Trophoblast cell (in vitro differentiated cells and primary cell): Measurements from ENCODE around the gene ZNF467. TPM values are rescaled to one million over a fixed set of nuclear protein-coding genes. Genes with fewer than 3 reads are reported as not detected.

Source experiments
- DNase-seq, 2 donors: peaks; one replicate each; pipeline ENCODE4 v3.0.0-alpha.2; 2016
- H2AFZ ChIP-seq: 2 replicates; pipeline ENCODE4 v1.6.1; 2013; ENCODE audit warnings: low read length, moderate library complexity, mild to moderate bottlenecking; ENCODE audit not compliant: insufficient read depth, poor library complexity
- H2AK5ac ChIP-seq: 2 replicates; pipeline ENCODE4 v1.6.1; 2013; ENCODE audit warnings: mild to moderate bottlenecking, low read length
- H2BK120ac ChIP-seq: 2 replicates; pipeline ENCODE4 v1.6.1; 2013; ENCODE audit warnings: low read length, mild to moderate bottlenecking, moderate library complexity; ENCODE audit not compliant: insufficient read depth, poor library complexity
- H2BK12ac ChIP-seq: 2 replicates; pipeline ENCODE4 v1.6.1; 2013; ENCODE audit warnings: mild to moderate bottlenecking, low read length, moderate library complexity
- H2BK5ac ChIP-seq: 2 replicates; pipeline ENCODE4 v1.6.1; 2013; ENCODE audit warnings: low read length, low read depth, moderate library complexity, mild to moderate bottlenecking; ENCODE audit not compliant: poor library complexity
- H3K14ac ChIP-seq: 2 replicates; pipeline ENCODE4 v1.6.1; 2013; ENCODE audit warnings: mild to moderate bottlenecking, low read length
- H3K18ac ChIP-seq: 2 replicates; pipeline ENCODE4 v1.6.1; 2013; ENCODE audit warnings: mild to moderate bottlenecking, low read length
- H3K23ac ChIP-seq: 2 replicates; pipeline ENCODE4 v1.6.1; 2013; ENCODE audit warnings: low read length
- H3K27ac ChIP-seq: 2 replicates; pipeline ENCODE4 v1.5.1; 2013; ENCODE audit warnings: low read depth, mild to moderate bottlenecking, inconsistent platforms, low read length, moderate library complexity
- H3K27me3 ChIP-seq: 2 replicates; pipeline ENCODE4 v1.6.1; 2013; ENCODE audit warnings: inconsistent platforms, mild to moderate bottlenecking, low read length, moderate library complexity; ENCODE audit not compliant: insufficient read depth
- H3K36me3 ChIP-seq, 2 experiments: 1 replicate in 1 of 2; 2 replicates in 1 of 2; pipeline ENCODE4 v1.6.1; 2013; ENCODE audit warnings: low read length in 2 of 2, mild to moderate bottlenecking in 2 of 2, moderate library complexity in 1 of 2; ENCODE audit not compliant: insufficient read depth in 2 of 2, control insufficient read depth in 1 of 2
- H3K4ac ChIP-seq: 2 replicates; pipeline ENCODE4 v1.6.1; 2013; ENCODE audit warnings: low read depth, mild to moderate bottlenecking, low read length, moderate library complexity
- H3K4me1 ChIP-seq, 2 experiments: 1 replicate in 1 of 2; 2 replicates in 1 of 2; pipeline ENCODE4 v1.6.1; 2013; ENCODE audit warnings: low read length in 2 of 2, mild to moderate bottlenecking in 2 of 2, moderate library complexity in 1 of 2; ENCODE audit not compliant: insufficient read depth in 2 of 2, control insufficient read depth in 1 of 2
- H3K4me2 ChIP-seq: 2 replicates; pipeline ENCODE4 v1.6.1; 2013; ENCODE audit warnings: inconsistent platforms, mild to moderate bottlenecking, low read length, moderate library complexity
- H3K4me3 ChIP-seq: 2 replicates; pipeline ENCODE4 v1.5.1; 2013; ENCODE audit warnings: mild to moderate bottlenecking, low read depth, low read length, inconsistent platforms
- H3K79me1 ChIP-seq: one replicate; pipeline ENCODE4 v1.6.1; 2013; ENCODE audit warnings: low read length
- H3K79me2 ChIP-seq: 2 replicates; pipeline ENCODE4 v1.6.1; 2013; ENCODE audit warnings: low read length, mild to moderate bottlenecking; ENCODE audit not compliant: control insufficient read depth, insufficient read depth, poor library complexity
- H3K9ac ChIP-seq: 2 replicates; pipeline ENCODE4 v1.6.1; 2013; ENCODE audit warnings: mild to moderate bottlenecking, low read length
- H3K9me3 ChIP-seq: 2 replicates; pipeline ENCODE4 v1.6.1; 2013; ENCODE audit warnings: low read depth, mild to moderate bottlenecking, control low read depth, inconsistent platforms, low read length; ENCODE audit not compliant: insufficient read depth
- H4K12ac ChIP-seq: 2 replicates; pipeline ENCODE4 v1.6.1; 2013; ENCODE audit warnings: low read depth, mild to moderate bottlenecking, low read length, moderate library complexity
- H4K8ac ChIP-seq: 2 replicates; pipeline ENCODE4 v1.6.1; 2013; ENCODE audit warnings: low read depth, mild to moderate bottlenecking, low read length, moderate library complexity
- H4K91ac ChIP-seq: one replicate; pipeline ENCODE4 v1.6.1; 2013; ENCODE audit warnings: low read depth, mild to moderate bottlenecking, low read length, moderate library complexity
- WGBS: extraction: QIAGEN DNeasy Blood & Tissue Kit; methylation state at CpG from one replicate; pipeline ENCODE4 v1.1.7; 2013; ENCODE audit warnings: missing lambda C conversion rate; ENCODE audit not compliant: insufficient read length, insufficient coverage; ENCODE audit errors: extremely low coverage; 5-methylcytosine and 5-hydroxymethylcytosine counted together
- polyA plus RNA-seq: library from polyadenylated mRNA; stranded (reverse); fragments of 200-250 nt; gene quantifications from 2 replicates; pipeline ENCODE4 v1.2.3, GENCODE V29; 2013

The ZNF467 gene
- 0.72 and 1.0 TPM in 2 replicates for polyA plus RNA-seq

DNA sequence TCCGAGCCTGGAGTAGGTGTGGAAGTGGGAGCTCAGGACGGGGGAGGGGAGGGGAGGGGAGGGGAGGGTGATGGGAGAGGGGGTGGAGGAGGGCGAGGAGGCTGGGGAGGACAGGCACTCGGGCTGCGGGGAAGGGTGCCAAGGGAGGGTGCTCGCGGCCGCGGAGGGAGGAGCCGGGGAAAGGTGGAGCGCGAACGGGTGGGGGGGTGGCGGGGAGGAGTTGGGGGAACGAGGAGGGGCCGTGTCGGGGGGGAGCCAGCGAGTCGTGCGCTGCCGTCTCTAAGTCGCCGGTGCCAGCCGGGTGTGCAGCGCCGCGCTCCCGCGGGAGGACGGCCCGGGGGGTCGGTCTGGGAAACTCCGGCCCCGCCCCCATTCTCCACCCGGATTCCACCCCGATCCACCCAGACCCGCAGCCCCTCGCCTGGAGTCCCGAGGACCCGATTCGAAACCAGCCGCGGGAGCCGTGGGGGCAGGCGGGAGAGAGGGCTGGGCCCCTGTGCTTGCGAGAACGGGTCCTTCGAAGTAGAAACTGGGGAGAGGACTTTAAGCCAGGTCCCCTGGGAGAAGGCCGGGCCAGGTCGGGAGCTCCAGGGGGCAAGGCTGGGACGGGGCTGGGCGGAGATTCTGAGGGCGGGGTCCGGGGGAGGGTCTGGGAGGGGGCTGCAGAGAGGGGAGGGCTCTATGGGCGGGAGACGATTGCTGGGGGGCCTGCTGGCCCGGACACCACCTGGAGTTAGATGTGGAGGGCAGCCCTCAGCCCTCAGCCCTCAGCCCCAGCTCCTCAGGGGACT, at the start of gene ZNF467:
Gene ZNF467, minus strand, starts transcription at position 143 of the 791 bp plus-strand sequence. CDS start 2,556 bp downstream, outside the sequence.
- H3K27ac ChIP-seq = no peak within 1 kb of the TSS
- H3K36me3 ChIP-seq = no peaks in the 10 kb centered on the region
- peak within 1 kb of the TSS; percentile 71 for H4K91ac ChIP-seq
- no peak within 1 kb of the TSS for H3K4ac ChIP-seq
- H2BK5ac ChIP-seq = no peak within 1 kb of the TSS
- WGBS = no CpG with 5 or more reads among the region's 57 CpGs
- H3K4me2 ChIP-seq = peak within 1 kb of the TSS; percentile 85
- peaks cover 0 to 11% of the 10 kb centered on the region in 2 experiments for H3K4me1 ChIP-seq
- H3K9ac ChIP-seq = no peak within 1 kb of the TSS
- H3K18ac ChIP-seq = peak within 1 kb of the TSS; percentile 63
- peaks cover 8% of the 10 kb centered on the region for H3K79me1 ChIP-seq
- H3K4me3 ChIP-seq = peak within 1 kb of the TSS; percentile 49
- H2BK120ac ChIP-seq = peak within 1 kb of the TSS; percentile 28
- no peak within 1 kb of the TSS for H2AFZ ChIP-seq
- peak within 1 kb of the TSS; percentile 41 for H3K14ac ChIP-seq
- H2AK5ac ChIP-seq = no peak within 1 kb of the TSS
- no peaks in the 10 kb centered on the region for H3K9me3 ChIP-seq
- DNase-seq = no peak
- H3K23ac ChIP-seq = no peak within 1 kb of the TSS
- no peaks in the 10 kb centered on the region for H3K79me2 ChIP-seq
- H3K27me3 ChIP-seq = peaks cover 29% of the 10 kb centered on the region
- H2BK12ac ChIP-seq = no peak within 1 kb of the TSS
- H4K8ac ChIP-seq = no peak within 1 kb of the TSS
- peak within 1 kb of the TSS; percentile 37 for H4K12ac ChIP-seq

DNA sequence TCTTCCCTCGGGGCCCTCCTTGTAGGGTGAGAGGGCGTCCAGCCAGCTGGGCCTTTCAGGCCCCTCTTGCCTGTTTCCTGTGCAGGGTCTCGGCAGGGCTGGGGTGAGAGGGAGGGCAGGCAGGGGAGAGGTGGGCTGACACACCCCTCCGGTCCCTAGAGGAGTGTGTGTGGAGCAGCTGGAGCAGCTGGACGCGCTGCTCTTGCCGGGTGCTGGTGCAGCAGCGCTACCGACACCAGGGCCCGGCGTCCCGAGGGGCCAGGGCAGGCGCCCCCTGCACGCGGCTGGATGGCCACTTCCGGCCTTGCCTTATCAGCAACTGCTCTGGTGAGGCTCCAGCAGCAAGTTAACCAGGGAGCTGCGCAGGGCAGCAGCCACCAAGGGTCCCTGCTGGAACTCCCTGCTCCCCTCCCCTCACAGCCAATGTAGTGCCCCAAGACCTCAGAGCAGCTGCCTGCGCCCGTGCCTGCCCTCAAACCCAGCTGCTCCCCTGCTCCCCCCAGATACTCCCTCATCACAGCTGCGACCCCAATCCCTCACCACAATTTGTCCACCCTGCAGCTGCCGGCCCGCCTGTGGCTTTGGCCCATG, 49.1 kb upstream of the ZNF467 start:
- Histone ChIP-seq H3K14ac (no peak overlapping the region), H3K27ac (no peak overlapping the region), H3K4me2 (no peak overlapping the region), H4K91ac (no peak overlapping the region), H3K4me1 (no peaks in the 10 kb centered on the region), H3K27me3 (no peaks in the 10 kb centered on the region), H3K9ac (no peak overlapping the region), H2AK5ac (no peak overlapping the region), H3K79me2 (no peaks in the 10 kb centered on the region), H4K12ac (no peak overlapping the region), H2BK120ac (no peak overlapping the region), H3K9me3 (peaks cover 5% of the 10 kb centered on the region), H2BK12ac (no peak overlapping the region), H3K18ac (no peak overlapping the region), H3K79me1 (no peaks in the 10 kb centered on the region), H2AFZ (no peak overlapping the region), H2BK5ac (no peak overlapping the region), H3K23ac (no peak overlapping the region), H3K4me3 (no peak overlapping the region), H3K4ac (no peak overlapping the region), H4K8ac (no peak overlapping the region), H3K36me3 (no peaks in the 10 kb centered on the region)
- no CpG with 5 or more reads among the region's 22 CpGs for WGBS
- DNase-seq = no peak

GRCh38 chr7:149821191-149822148, 48.1 kb upstream of the ZNF467 start:
- Histone ChIP-seq H3K79me2 (no peaks in the 10 kb centered on the region), H3K4me3 (no peak overlapping the region), H3K27ac (no peak overlapping the region), H3K4me2 (no peak overlapping the region), H4K91ac (no peak overlapping the region), H3K4ac (no peak overlapping the region), H2AK5ac (no peak overlapping the region), H3K9me3 (peaks cover 5% of the 10 kb centered on the region), H4K8ac (no peak overlapping the region), H2BK5ac (no peak overlapping the region), H3K9ac (no peak overlapping the region), H3K27me3 (no peaks in the 10 kb centered on the region), H3K79me1 (no peaks in the 10 kb centered on the region), H3K23ac (no peak overlapping the region), H4K12ac (no peak overlapping the region), H3K36me3 (no peaks in the 10 kb centered on the region), H3K14ac (no peak overlapping the region), H3K4me1 (no peaks in the 10 kb centered on the region), H3K18ac (no peak overlapping the region), H2AFZ (no peak overlapping the region), H2BK12ac (no peak overlapping the region), H2BK120ac (no peak overlapping the region)
- no peak for DNase-seq
- no CpG with 5 or more reads among the region's 30 CpGs for WGBS

DNA sequence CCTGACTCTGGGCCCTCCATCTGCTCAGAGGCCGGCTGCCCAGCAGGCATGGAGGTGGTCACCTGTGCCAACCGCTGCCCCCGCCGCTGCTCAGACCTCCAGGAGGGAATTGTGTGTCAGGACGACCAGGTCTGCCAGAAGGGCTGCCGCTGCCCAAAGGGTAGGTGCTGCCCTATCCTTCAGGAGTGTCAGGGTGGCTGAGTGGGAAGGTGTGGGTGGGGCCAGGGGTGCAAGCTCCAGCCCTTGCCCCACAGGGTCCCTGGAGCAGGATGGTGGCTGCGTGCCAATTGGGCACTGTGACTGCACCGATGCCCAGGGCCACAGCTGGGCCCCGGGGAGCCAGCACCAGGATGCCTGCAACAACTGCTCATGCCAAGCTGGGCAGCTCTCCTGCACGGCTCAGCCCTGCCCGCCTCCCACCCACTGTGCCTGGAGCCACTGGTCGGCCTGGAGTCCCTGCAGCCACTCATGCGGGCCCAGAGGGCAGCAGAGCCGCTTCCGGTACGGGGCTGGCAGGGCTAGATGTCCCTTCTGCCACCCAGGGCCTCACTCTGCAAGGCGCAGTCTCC, 47.3 kb upstream of the ZNF467 start:
- Histone ChIP-seq H3K79me1 (no peaks in the 10 kb centered on the region), H3K18ac (no peak overlapping the region), H2AK5ac (no peak overlapping the region), H3K9me3 (peaks cover 5% of the 10 kb centered on the region), H3K27ac (no peak overlapping the region), H3K36me3 (no peaks in the 10 kb centered on the region), H3K79me2 (no peaks in the 10 kb centered on the region), H2BK12ac (no peak overlapping the region), H3K4me2 (no peak overlapping the region), H3K9ac (no peak overlapping the region), H3K27me3 (no peaks in the 10 kb centered on the region), H3K4me1 (no peaks in the 10 kb centered on the region), H4K91ac (no peak overlapping the region), H3K4ac (no peak overlapping the region), H3K14ac (no peak overlapping the region), H2BK120ac (no peak overlapping the region), H2BK5ac (no peak overlapping the region), H4K12ac (no peak overlapping the region), H4K8ac (no peak overlapping the region), H3K23ac (no peak overlapping the region), H3K4me3 (no peak overlapping the region), H2AFZ (no peak overlapping the region)
- no CpG with 5 or more reads among the region's 17 CpGs for WGBS
- no peak for DNase-seq
